Measurements from ENCODE around the gene ADAM23.

ADAM23 gene

DNA sequence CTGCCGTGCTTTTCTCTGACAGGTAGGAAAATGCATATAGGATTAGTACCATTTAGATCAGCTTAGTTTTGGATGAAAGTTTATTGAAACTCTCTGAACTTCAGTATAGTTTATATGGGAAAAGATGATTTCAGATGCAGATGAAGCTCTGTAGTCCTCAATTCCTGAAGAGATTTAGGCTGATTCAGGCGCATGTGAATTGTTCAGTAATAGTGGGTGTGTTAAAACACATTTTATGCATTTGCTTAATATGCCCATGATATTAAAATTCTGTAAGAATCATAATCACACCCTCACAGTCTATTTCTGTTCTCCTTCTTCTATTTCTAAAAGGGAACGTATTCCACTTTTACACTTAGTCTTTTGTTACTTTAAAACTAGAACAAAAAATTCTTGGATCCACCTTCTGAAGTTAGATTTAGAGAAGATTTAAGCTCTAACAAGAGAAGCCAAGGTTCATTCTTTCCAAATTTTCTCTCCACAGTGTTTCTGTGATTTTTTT, 154.4 kb downstream of the ADAM23 start:
- TF ChIP-seq, protein P1, sequence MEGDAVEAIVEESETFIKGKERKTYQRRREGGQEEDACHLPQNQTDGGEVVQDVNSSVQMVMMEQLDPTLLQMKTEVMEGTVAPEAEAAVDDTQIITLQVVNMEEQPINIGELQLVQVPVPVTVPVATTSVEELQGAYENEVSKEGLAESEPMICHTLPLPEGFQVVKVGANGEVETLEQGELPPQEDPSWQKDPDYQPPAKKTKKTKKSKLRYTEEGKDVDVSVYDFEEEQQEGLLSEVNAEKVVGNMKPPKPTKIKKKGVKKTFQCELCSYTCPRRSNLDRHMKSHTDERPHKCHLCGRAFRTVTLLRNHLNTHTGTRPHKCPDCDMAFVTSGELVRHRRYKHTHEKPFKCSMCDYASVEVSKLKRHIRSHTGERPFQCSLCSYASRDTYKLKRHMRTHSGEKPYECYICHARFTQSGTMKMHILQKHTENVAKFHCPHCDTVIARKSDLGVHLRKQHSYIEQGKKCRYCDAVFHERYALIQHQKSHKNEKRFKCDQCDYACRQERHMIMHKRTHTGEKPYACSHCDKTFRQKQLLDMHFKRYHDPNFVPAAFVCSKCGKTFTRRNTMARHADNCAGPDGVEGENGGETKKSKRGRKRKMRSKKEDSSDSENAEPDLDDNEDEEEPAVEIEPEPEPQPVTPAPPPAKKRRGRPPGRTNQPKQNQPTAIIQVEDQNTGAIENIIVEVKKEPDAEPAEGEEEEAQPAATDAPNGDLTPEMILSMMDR (IDR thresholded peaks at IDR 0.05; ENCODE audit: low read length, missing control alignments): no peak
- H3K4me3 ChIP-seq (replicated peaks; ENCODE audit: low read depth, low read length): no peak overlapping the region
- DNase-seq (ENCODE audit: low read depth): no peak

DNA sequence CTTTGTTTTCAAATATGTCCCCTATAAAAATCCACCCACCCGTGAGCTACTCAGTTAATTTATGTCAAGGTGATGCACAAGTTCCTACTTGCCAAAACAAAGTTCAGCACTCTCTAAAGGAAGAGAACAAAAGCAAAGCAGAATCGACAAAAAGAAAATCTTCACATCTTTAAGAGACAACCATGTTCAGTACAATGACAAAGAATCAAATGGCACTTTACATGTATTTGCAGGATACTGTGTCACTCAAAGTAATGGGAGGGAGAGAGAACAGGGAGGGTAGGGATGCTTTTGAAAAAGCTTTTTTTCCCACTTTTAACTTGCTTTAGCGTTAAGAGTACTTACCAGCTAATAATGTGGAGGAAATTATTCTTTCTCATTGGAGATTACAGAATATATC, 159.9 kb downstream of the ADAM23 start:
- TF ChIP-seq, protein P1 (IDR thresholded peaks at IDR 0.05; ENCODE audit: low read length, missing control alignments): no peak
- no peak for DNase-seq (ENCODE audit: low read depth)
- no peak overlapping the region for H3K4me3 ChIP-seq (replicated peaks; ENCODE audit: low read depth, low read length)

DNA sequence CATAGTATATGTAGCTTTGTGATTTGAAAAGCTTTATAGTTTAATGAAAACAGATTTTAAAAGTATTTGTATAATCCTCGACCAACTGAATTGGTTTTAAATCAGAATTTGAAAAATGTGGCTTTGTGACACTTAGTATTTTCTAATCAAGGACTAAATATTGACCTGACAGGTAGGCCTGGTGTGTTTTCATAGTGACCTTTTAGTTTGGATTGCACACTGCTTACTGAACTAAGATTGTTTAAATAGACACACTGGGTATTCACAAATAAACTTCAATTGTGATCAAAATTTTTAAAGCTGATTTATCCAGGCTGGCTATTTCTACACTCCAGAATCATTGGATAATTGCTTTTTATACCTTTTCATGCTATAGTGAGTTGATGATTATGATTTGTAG, 167.1 kb downstream of the ADAM23 start:
- H3K4me3 ChIP-seq (replicated peaks; ENCODE audit: low read depth, low read length): no peak overlapping the region
- DNase-seq (ENCODE audit: low read depth): no peak
- TF ChIP-seq, protein P1 (IDR thresholded peaks at IDR 0.05; ENCODE audit: low read length, missing control alignments): no peak

- DNase-seq (ENCODE audit: low read depth): no peak
- H3K4me3 ChIP-seq (replicated peaks; ENCODE audit: low read depth, low read length): no peak overlapping the region
- TF ChIP-seq, protein P1 (IDR thresholded peaks at IDR 0.05; ENCODE audit: low read length, missing control alignments): no peak
These were observed 167.9 kb downstream of the ADAM23 start for GRCh38 chr2:206611191-206611590.

DNA sequence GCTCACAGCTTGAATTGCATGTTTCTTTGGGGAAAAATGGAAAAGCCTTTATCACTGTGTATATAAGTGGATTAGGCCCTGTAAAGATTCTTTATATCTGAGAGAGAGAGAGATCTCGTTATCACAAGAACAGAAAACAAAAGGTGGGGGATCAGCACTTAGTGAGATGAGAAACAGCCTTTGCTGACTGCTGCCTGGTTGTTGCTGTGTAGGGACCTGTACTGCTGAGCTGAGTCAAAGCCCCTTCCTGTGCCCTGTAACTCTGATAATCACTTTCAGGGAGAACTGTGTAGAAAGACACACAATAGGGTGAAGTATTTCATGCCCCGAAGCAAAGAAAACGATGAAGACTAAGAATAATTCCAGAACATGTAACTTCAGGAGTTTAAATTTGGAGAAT, 168.4 kb downstream of the ADAM23 start:
- TF ChIP-seq, protein P1 (IDR thresholded peaks at IDR 0.05; ENCODE audit: low read length, missing control alignments): no peak
- H3K4me3 ChIP-seq (replicated peaks; ENCODE audit: low read depth, low read length): no peak overlapping the region
- no peak for DNase-seq (ENCODE audit: low read depth)

DNA sequence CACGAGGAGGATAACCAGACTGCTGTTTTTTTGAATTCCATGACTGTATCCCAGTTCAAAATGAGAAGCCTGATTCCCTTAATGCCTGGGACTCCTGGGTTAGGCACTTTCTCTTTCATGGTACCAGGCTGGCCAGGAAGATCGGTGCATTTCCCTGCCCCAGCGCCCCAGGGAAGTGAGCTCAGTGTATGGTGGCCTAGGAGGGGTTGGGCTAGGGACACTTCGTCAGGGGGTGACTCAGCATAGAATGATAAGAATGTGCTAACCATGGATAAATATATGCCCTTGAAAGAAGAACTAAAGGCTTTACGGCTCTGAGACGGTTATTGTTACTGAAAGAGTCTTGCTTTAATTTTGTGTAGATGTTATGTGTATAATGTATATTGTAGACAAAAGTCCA, 171.5 kb downstream of the ADAM23 start:
- DNase-seq (ENCODE audit: low read depth): peak; percentile 14
- TF ChIP-seq, protein P1 (IDR thresholded peaks at IDR 0.05; ENCODE audit: low read length, missing control alignments): no peak
- no peak overlapping the region for H3K4me3 ChIP-seq (replicated peaks; ENCODE audit: low read depth, low read length)

- TF ChIP-seq, protein P1 (IDR thresholded peaks at IDR 0.05; ENCODE audit: low read length, missing control alignments): no peak
- DNase-seq (ENCODE audit: low read depth): no peak
- H3K4me3 ChIP-seq (replicated peaks; ENCODE audit: low read depth, low read length): no peak overlapping the region
These were observed 172.2 kb downstream of the ADAM23 start for GRCh38 chr2:206615417-206616089.
